Esophagus squamous epithelium (tissue), 4 donors: Measurements from ENCODE around the gene CHGA. TPM values are rescaled to one million over a fixed set of nuclear protein-coding genes. Genes with fewer than 3 reads are reported as not detected.

Experiments used
- total RNA-seq, 4 donors: library from RNA; depleted of rRNA; stranded (reverse); fragments of >200 nt; gene quantifications; one replicate each; pipeline ENCODE4 v1.1.0, GENCODE V29; 2016

The CHGA gene
- total RNA-seq, 4 donors from 2014 or later, result 0.31 TPM; not detected in 3

Other genes with a start within 250 kb of the CHGA start
- gene LGMN, start 174.5 kb upstream of the CHGA start, total RNA-seq, result 100 to 1,000 TPM in 1 of 4 donors, 10 to 100 TPM in 3; 42.6 to 107 (median 70.8) TPM
- gene GOLGA5, start 128.8 kb upstream of the CHGA start, total RNA-seq, result 10 to 100 TPM; 23.2 to 37.2 (median 31.7) TPM
- gene ITPK1, start 192.8 kb downstream of the CHGA start, total RNA-seq, result 10 to 100 TPM; 14.2 to 34.5 (median 25.8) TPM